Cerebellar nuclear complex (tissue), 1 donor: ENCODE measurements around the gene KRT40.

ENCODE experiments used
- DNase-seq, 2 experiments: peaks; one replicate each; lab custom pipeline; 2025; lab: John Stamatoyannopoulos, UW

KRT40 gene

DNA sequence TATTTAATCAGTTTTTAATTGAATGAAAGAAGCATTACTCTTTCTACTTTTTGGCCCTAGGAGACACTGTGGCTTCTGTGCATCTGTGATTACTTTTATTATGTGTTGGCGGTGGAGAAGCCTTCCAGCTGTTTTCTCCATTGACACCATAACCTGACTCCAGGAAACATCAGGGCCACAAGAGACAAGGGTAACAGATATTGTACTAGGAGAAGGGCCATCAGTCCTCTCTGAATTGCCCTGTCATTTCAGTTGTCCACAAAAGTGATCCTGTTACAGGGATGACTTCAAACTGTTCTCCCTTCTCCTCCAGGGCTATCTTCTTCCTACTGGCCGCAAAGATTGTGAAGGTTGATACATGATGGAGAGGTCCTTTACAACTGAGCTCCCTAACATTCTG lies 32.0 kb downstream of the KRT40 start:
- DNase-seq = no peak

DNA sequence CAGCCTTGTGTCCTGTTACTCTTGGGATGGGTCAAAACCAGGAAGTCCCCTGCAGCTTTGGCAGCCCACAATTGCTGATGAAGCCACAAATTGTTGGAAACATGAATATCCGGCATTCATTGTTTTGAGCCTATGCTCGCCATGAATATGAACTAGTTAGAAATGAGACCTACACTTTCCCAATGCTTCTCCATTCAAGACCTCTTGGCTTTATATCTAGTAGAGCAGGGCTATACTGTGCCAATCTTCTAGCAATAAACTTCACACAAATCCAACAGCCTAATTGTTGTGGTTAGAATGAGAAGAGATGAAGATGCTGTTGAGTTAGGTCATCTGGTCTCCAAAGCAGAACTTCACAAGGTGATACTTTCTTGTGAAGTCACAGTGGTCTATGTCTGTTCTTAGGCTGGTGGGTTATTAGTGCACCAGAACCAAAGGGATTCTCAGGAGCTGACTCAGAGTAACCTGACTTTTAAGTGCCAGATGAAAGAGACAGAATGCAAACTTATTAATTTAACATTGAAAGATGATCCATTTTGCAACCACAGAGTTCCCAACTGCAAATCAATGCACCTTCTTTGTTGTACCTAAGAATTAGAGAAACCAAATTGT lies 33.0 kb downstream of the KRT40 start:
- DNase-seq = no peak

DNA sequence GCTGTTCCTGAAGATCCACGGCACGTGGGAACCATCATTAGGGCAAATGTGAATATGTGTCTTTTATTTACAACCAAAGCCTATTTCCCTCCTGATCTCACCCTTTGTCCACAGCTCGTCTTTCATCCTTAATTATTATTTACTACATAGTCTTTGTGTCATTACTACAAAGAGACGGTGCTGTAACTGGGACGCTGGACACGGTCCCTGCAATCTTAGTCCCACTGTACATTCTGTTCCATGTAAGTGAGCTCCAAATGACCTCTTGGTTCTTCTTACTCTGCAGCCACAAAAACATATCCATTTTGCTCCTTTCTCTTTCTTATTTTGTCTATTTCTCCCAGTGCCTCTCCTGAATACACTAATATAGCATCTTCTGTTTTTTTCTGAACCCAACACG lies 34.0 kb downstream of the KRT40 start:
- no peak for DNase-seq

DNA sequence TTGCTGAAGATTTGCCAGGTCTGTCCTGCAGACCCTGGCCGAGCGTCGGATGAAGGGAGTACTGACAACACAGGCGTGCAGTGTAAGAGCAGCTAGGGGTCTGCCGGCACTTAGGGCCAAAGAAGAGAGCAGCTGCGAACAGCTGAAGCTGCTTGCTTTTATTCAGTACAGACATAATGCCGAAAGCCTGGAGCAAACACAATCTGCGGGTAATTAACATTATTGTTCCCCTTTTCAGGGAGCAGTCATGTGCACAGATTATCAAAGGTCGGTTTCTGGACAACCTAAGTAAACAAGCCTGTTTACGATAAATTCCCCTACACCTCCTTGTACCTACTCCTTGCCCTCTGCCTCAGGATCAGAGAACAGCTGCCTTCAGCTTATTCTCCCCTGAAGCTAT lies 34.7 kb downstream of the KRT40 start:
- DNase-seq = no peak

DNA sequence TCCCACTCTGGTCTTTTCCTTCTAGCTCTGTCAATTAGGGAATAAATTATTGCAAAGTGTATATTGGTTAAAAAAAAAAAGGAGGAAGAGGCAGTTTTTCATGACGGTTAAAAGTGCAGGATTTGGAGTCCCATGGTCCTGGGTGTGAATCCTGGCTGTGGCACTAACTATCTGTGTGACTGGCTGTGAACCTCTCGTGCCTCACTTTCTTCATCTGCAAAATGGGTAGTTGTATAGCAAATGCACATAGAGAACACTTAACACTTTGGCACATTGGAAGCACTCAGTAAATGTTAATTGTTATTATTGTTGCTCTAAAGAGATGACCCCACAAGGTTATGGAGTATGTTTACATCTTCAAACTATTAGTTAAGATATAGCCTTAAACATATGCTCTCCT lies 36.2 kb downstream of the KRT40 start:
- no peak for DNase-seq

DNA sequence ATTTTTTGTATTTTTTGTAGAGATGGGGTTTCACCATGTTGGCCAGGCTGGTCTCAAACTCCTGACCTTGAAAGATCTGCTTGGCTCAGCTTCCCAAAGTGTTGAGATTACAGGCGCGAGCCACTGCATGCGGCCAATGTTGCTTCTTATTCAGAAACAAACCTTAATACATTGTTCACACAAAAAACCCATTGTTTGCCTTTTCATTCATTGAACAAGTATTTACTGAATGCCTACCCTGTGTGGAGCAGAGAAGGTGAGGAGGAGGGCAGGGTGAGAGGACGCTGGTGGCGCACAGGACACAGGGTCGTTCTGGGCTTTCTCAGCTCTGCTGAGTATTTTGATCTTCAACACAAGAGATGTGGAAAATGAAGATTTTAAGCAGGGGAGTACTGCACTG lies 38.7 kb downstream of the KRT40 start:
- no peak for DNase-seq

DNA sequence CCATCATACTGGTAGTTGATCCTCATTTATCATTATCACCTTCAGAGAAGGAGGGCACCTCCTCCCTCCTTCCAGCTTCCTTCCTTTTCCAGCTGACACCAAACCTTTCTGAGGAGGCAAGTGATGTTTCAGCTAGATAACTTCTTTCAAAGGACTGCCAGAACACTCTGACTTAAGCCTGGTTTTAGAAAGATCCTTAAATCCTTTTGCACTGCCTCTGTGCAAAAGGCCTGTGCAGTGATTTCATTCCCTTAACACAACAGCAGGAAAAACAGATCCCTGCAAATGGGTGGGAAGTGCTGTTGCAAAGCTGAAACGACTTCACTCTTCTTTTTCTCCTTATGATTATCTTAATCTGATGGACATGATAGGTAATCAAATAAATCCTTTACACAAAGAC lies 39.6 kb downstream of the KRT40 start:
- no peak for DNase-seq

DNA sequence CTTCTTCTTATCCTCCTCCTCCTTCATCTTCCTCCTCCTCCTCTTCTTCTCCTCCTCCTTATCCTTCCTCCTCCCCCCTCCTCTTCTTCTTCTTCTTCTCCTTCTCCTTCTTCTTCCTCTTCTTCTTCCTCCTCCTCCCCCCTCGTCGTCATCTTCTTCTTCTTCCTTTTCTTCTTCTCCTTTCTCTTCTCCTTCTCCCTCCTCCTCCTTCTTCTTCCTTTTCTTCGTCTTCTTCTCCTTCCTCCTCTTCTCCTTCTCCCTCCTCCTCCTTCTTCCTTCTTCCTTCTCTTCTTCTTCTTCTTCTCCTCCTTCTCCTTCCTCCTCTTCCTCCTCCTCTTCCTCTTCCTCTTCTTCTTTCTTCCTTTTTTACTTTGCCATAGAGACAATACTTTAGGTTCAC lies 41.6 kb downstream of the KRT40 start:
- no peak for DNase-seq

DNA sequence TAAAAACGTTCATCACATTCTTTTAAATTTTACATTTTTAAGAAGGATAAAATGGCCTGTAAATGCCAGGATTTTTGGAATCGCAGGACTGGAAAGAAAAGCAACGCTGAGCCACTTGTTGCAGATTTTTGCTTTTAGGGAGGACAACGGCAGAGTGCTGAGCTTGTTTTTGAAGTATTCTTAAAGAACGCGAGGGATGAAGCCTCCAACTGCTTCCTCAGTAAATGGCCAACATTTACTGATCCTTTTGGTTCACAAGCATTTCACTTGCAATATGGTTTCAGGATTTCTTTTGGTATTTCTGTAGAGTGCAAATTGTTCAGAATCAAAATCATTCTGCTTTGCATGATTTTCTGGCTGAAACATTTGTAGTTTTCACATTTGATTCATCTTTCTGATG lies 43.9 kb downstream of the KRT40 start:
- no peak for DNase-seq

DNA sequence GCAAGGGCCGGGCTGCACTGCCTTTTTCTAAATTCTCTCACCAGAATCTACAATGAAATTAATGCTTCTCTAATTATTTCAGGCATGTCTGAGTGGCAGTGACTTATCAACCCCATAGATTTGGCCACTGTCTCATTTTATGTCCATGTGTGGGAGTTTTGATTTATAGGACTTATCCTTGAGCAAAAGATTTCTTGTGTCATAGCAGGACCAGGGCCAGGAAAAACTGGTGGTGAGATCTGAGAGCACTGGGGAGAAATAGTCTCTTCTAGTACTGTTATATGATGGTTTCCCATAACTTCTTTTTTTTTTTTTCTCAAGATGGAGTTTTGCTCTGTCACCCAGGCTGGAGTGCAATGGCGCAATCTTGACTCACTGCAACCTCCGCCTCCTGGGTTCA lies 45.1 kb downstream of the KRT40 start:
- no peak for DNase-seq

DNA sequence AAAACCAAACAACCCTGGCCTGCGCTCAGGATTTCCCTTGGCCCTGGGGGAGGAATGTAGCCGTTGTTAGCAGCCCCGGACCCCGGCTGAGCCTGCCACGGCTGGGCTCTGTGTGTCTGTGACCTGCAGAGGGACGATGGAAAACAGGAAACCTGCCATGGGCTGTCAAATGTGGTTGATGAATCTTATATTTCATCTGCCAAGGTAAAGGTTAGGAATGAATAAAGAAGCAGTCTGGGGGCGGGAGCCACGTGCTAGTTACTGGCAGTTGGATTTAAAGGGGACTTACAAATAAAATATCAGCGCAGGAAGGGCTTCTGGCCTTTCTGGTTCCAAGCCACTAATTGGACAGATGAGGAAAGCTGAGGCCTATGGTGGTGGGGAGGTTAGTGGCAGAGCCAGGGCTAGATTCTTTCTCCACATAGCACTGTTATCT lies 46.7 kb downstream of the KRT40 start, which contains the start of gene KRT23:
KRT23 (minus strand) TSS at position 263 of the 436 bp plus-strand sequence. CDS start 1,043 bp downstream, outside the sequence.
- DNase-seq = no peak

DNA sequence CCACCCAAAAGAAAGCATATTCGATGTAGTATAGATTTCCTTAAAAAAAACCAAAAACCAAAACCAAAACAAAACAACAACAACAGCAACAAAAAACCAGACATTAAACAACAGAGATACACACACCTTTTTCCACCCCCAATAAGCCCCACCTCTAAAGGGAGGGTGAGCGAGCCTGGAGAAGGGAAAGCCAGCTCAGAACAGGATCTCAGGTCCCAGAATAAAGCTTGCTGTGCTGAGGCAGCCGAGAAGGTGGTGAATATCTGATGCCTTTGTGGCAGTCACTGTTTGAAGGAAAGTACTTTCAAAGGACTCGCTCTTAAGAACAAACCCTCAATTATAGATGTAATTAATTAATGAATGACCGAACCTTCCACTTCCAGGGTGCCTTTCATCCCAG lies 47.1 kb downstream of the KRT40 start:
- DNase-seq = no peak

DNA sequence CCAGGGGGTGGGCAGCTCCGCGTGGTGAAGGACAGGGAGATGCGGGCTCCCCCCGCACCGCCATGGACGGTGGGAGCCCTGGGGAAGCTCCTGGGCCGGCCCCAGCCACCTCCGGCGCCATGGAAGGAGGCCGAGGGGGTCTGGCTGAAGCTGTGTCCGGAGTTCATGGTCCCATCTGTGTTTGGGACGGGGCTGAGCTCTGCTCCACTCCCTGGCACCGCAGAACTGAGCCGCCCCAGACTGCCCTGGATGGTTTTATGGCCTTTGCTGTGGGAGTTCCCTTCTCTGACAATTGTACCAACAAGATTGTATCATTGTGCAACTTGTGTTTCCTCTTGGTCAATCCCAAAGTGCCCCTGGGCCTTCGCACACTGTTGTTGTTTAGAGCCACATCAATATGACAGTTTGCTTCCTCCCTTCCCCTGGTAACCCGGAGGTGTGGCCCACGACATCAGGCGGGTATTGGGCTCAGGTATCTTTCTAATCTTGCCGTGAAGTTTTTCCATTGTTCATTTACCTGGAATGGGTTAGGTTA lies 47.6 kb downstream of the KRT40 start:
- no peak for DNase-seq

DNA sequence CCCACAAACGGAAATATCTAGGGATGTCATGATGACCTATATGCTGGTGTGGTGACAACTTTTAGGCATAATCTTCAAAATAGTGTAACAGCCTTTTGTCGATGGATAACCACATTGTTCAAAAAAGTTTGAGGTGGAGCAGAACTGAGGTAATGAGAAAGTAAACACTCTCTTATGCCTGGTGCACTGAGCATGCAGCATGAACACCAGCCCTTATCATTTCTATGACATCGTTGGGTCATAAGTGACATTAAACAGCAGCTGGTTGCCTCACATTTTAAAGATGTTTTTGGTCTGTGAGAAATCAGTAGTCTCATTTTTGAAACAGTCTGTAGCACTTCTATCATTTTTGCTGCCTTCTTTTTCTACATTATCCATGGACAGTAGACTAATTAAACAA lies 48.5 kb downstream of the KRT40 start:
- DNase-seq = no peak

DNA sequence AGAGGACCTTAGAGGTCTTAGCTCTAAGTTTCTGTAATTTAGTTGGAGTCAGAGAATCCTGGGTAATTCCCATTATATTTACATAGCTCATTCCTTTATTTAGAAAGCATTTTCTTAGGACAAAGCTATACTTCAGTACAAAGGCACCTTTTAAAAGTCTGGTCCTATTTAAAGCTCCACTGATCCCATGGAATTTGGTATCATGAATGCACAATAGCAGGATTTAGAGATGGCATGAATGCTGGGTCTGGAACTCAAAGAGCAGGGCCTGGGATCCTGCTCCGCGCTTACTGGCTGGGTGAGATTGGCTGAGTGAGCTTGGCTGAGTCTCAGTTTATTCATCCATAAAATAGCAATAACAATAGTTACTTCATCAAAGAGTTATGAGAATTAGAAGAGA lies 51.5 kb downstream of the KRT40 start:
- no peak for DNase-seq

DNA sequence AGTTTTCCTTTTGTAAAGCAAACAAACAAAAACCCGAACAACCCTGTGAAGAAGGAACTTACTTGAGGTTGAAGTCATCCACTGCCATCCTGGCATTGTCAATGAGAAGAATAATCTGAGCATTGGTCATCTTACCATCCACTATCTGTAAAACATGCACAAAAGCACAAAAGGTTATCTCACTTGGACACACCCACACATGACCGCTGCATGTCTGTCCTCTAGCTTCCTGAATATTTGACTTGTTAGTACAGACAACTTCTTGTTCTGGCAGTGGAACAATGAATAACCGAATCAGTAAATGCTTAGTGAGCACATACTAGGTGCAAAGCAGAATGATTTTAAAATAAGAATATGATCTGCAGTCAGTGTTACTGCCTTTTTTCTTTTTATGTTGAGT lies 52.8 kb downstream of the KRT40 start:
- DNase-seq = no peak
